ENCODE data around the gene ABCG8.

ABCG8 gene

DNA sequence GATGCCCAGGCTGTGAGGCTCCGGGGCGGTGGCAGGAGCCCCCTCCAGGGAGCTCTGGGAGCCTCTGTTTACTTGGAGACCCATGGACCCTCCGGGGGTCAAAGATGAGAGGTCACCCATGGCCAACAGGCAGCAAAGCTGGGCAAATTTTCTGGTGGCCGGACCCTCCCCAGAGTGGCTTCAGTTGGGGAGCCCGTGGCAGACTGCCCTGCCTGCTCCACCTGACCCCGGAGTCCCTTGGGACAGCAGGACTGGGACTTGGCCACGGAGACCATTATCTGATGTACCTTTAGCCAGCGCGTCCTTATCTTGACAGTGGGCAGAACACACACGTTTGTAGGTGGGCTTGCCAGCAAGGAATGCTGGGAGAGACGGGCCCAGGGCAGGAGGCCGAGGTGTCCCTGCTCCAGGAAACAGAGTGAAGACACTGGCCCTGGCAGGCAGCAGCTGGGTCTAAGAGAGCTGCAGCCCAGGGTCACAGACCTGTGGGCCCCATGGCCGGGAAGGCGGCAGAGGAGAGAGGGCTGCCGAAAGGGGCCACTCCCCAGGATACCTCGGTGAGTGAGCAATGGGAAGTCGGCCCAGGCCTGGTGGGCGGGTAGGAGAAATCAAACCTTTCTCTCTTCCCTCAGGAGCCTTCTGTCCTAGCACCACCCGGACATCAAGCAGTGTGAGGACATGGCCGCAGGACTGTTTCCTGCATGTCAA lies at the start of gene ABCG8, which contains the start of gene ABCG5:
Gene ABCG8 (plus strand): TSS at position 412 of the 708 bp plus-strand sequence. CDS start 83 bp downstream, at position 495.
Gene ABCG5 (minus strand): TSS at position 280 of the 708 bp plus-strand sequence. CDS start 160 bp downstream, at position 120.
- DNase-seq (ENCODE audit: low read depth, low spot score): no peak

DNA sequence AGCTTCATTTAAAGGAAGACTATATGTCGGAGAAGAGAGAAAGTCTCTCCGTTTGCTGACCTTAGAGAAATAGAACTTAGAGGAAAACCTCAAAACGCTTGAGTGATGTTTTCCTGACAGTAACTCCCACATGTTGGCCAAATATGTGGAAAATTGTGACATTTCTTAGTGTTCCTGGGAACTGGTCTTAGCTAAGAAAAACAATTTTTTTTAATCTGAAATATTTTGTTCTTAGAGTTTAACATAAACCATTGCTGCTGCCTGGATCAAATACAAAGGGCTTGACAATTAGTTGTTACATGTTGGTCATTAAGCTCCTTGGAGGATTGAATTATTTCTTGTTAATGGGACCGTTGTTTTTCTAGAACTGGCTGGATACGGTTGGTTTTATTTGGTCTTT lies 48.6 kb upstream of the ABCG8 start:
- no peak for DNase-seq (ENCODE audit: low read depth, low spot score)

DNA sequence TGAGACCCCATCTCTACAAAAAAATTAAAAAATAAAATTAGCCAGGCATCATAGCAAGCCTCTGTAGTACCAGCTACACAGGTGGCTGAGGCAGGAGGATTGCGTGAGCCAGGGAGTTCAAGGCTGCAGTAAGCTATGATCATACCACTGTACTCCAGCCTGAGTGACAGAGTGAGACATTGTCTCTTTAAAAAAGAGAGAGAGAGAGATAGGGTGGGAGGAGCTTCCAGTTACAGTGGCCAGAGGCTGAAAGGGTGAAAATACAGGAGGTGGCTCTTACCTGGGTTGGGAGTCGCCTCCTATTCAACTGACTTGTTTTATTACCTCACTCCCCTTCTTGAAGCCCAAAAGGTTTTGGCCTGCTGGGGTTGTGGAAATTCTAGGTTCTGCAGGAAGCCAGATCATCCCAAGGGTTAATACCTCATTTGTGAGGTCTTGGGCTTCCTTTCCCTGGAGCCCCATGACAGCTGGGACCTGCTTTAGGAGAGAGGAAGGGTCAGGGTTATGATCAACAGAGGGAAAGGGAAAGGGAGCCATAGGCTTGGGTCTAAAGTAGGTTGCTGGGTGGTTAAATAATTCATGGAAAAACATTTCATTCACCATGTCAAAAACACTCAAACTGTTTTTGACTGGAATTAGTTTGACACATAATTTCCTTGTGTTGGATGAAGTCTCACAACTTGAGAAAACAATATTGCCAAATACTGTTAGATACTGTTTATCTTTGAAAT lies 47.6 kb upstream of the ABCG8 start:
- no peak for DNase-seq (ENCODE audit: low read depth, low spot score)

- DNase-seq (ENCODE audit: low read depth, low spot score): no peak
Measured at GRCh38 chr2:43792653-43793052, 46.1 kb upstream of the ABCG8 start.

DNA sequence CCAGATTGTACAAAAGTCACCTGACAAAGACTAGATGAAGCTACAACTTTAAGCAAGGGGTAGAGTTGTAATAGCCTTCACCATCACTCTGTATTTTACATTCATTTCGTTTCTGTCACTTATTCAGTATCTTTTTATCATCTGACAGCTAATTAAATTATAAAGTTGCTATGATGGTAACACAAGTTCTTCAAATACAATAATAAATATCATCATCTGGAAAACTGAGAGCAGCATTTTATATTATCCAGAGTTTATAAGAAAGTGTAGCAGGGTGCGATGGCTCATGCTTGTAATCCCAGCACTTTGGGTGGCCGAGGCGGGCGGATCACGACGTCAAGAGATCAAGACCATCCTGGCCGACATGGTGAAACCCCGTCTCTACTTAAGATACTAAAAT lies 43.8 kb upstream of the ABCG8 start:
- no peak for DNase-seq (ENCODE audit: low read depth, low spot score)

GRCh38 chr2:43796206-43796605 lies 42.6 kb upstream of the ABCG8 start:
- no peak for DNase-seq (ENCODE audit: low read depth, low spot score)

GRCh38 chr2:43798300-43798699 lies 40.5 kb upstream of the ABCG8 start:
- no peak for DNase-seq (ENCODE audit: low read depth, low spot score)

DNA sequence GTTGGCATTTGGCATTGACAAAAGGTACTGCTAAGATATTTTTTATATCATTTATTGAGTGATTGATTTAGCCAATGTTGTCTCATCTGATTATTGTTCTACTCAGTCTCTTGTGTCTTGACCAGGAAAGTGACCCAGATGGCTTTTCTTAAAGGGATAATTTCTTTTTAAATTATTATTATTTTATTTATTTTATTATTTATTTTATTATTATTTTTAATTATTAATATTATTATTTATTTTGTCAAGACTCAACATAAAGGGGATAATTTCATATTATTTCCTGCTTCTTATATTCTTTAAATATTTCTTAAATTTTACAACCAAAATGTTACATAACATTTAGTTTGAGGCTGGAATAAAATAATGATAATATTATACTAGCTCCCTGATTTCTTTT lies 37.9 kb upstream of the ABCG8 start:
- no peak for DNase-seq (ENCODE audit: low read depth, low spot score)

DNA sequence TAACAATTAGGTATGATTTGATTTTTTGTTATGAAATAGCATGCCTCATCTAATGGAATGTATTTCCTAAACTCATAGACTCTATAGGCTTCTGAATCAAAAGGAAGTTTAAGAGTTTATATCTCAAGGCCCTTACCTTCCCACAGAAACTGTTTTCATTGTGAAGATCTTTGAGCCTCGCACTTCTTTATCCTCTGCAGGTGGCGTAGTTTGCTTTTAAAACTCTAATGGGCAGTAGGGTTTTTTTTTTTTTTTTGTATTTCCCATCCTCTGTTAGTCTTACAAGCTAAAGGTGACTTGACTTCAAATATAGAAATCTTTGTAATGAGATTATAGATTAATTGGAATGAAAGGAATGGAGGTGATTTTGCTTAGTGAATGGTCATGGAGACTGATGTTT lies 36.6 kb upstream of the ABCG8 start:
- DNase-seq (ENCODE audit: low read depth, low spot score): no peak

DNA sequence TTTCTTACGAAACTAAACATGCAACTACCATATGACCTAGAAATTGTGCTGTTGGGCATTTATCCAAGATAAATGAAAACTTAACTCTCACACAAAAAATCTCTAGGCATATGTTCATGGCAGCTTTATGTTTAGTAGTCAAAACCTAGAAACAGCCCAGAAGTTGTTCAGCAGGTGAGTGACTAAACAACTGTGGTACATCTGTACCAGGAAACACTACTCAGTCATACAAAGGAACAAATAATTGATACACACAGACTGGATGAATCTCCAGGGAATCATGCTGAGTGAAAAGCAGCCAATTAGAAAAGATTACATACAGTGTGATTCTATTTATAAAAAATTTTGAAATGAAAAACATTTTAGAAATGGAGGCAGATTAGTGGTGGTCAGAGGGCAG lies 35.7 kb upstream of the ABCG8 start:
- no peak for DNase-seq (ENCODE audit: low read depth, low spot score)

DNA sequence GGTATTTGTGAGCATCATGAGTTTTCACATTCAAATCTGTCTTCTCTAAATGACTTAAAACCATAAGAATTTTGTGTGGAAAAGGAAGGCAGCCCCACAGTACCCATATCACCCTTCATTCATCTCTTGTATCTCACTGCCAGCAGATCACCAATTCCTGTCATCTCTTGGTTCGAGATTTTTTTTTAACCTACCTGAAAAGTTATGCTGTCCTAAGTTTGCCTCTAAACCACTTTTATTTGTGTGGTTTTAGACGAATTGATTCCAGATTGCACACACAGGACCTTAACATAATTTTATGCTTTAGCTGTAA lies 32.1 kb upstream of the ABCG8 start:
- no peak for DNase-seq (ENCODE audit: low read depth, low spot score)

GRCh38 chr2:43810452-43810851 lies 28.3 kb upstream of the ABCG8 start:
- no peak for DNase-seq (ENCODE audit: low read depth, low spot score)

DNA sequence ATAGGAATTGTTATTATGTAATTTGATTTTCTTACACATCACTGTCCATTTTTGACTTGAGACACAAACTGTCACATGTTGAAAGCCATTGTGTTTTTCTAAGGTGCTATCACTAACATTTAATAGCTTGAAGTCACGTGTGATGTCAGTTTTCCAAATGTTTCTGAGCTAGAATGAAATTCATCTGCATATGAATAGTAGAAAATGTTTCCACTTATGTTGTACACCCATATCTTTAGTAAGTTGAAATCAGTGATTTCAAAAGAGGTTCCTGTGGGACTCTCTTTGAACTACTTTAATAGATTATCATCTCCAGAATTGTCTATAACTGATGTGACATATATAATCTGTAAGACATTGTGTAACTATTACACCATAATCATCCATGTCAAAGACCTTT lies 27.9 kb upstream of the ABCG8 start:
- no peak for DNase-seq (ENCODE audit: low read depth, low spot score)

- DNase-seq (ENCODE audit: low read depth, low spot score): no peak
Measured at GRCh38 chr2:43812006-43812405, 26.8 kb upstream of the ABCG8 start.

DNA sequence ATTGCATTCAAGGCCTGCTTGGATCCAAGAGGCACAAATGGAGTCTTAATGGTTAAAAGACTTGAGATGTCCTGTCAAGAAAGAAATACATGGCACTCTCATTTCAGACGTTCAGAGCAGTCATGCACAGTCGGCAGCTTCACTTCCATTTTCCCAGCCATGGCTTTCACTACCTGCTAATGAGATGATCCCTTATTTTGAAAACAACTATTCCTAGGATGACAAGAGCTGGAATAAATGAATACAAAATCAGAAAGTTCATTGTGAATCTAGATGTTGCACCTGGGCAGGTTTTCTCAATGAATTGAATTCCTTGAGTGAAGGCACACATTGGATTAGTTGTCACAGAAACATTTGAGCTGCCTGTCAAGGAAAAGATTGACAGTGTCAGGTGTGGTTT lies 25.8 kb upstream of the ABCG8 start:
- DNase-seq (ENCODE audit: low read depth, low spot score): no peak

DNA sequence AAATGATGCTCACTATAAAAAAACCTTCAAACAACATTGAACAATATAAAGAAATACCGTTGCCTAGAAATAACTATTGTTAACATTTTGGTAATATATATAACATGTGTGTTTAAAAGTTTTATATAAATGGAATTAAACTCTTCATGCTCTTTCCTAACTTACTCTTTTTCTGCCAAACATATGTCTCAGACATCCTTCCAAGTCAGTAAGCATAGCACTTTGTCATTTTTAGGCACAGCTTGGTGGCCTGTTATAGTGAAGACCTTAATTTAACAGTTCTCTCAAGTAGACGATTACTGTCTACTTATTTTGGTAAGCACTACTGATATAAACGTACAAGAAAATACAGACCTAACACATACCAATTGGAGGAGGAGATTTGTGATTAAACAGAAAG lies 24.1 kb upstream of the ABCG8 start:
- no peak for DNase-seq (ENCODE audit: low read depth, low spot score)

DNA sequence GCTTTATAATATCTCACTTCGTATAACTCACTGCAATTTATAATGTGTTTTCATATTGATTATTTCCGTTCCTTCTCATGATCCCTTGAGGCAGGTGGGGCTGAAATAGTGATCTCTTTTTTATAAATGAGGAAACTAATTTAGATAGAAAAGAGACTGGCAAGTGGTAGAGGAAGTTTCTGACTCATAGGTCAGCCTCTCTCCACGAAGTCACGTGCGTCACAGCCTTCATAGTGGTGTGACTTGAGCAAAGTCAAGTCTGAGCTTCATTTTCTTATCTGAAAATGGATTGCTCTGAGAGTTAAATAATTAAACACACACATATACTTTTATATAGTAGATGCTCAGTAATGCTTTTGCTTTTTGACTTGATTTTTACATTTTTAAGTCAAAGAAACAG lies 20.0 kb upstream of the ABCG8 start:
- DNase-seq (ENCODE audit: low read depth, low spot score): no peak

DNA sequence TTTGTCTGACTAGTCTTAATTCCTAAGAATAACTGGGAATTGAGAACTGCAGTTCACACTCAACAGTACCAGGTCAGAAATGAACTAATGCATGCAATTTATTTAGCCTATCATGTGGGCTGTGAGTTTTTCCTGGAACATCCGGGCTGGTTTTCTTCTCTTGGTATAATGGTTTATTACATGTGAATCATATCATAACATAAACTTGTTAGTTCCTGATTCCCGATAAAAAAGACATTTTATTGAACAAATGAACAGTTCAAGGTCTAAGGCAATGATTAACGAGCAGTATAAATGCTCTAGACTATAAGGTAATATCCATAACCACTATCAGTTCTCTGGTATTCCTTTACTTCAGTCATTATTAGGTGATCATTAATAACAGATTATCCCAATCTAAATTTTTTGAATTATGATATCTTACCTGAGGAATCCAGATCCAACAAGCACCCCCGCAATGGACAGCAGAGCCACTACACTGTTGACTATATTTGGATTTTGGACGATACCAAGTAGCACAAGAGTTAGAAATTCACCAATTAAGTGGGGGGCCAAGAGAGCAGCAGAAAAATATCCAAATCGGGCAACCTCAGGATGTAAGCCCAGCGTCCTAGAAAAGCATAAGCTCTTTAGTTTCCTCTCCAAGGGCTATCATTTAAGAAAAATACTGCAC lies 19.1 kb upstream of the ABCG8 start:
- DNase-seq (ENCODE audit: low read depth, low spot score): no peak

DNA sequence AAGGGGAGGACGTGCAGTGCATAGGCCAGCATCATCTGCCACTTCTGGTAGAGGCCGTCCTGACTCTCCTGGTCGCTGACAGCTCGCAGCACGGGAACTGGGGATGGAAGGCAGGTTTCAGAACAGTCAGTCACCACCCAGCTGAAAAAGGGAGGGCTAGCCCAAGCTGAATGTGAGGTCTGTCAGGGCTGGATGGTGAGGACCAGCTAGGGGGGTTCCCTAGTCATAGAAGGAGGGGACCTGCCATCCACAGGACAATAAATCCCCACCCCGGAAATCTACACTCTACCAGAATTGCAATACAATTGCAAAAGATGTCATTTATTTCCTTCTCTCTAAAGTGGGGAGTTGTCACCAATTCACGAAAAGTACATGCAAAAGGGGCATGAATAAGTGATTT lies 15.9 kb upstream of the ABCG8 start:
- DNase-seq (ENCODE audit: low read depth, low spot score): no peak

DNA sequence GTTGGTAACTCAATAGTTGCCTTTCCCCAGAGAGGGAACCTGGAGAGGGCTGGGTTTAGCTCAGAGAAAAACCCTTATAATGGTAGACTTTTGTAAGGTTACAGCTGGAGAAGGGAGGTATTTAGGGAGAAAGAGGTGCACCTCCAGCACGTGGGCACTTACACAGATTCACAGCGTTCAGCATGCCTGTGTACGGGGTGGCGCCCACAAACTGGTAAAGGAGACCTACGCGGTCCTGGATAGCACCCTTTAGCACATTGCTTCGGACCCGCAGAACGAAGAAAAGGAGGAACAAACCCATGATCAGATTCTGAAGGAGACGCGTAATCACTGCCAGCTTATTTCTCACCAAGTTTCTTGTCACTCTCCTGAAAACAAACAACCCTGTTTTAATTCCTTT lies 15.0 kb upstream of the ABCG8 start:
- DNase-seq (ENCODE audit: low read depth, low spot score): no peak

- DNase-seq (ENCODE audit: low read depth, low spot score): no peak
Measured at GRCh38 chr2:43824512-43824911, 14.3 kb upstream of the ABCG8 start.

DNA sequence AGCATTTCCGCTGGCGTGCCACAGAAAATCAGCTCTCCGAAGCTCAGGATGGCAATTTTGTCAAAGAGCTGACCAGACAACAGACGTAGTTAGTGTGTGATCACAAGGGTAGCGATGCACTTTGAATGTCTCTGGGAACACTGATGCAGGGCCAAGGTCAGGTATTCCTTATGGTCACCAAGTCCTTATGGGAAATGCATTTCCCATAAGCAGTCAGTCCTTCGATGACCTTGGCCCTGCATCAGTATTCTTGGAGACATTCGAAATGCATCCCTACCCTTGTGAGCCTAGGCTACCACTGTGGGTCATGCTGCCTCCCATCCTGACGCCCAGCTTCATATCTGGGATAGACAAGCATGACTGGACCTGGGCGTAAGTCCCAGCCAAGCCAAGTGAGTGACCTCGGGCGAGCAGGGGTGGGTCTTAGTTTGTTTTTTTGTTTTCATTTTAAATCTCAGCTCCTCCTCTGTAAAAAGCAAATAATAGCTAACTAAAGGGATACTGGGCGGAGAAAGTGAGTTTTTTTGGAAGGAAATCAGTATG lies 13.7 kb upstream of the ABCG8 start:
- no peak for DNase-seq (ENCODE audit: low read depth, low spot score)

GRCh38 chr2:43825841-43826240 lies 12.9 kb upstream of the ABCG8 start:
- no peak for DNase-seq (ENCODE audit: low read depth, low spot score)

Data from smooth muscle cell of the brain vasculature (primary cell).